Pulmonary artery endothelial cell (primary cell): Measurements from ENCODE around the gene PGC. TPM values are rescaled to one million over a fixed set of nuclear protein-coding genes. Genes with fewer than 3 reads are reported as not detected.

Experiments used
- DNase-seq: peaks from one replicate; pipeline ENCODE4 v3.0.0-alpha.2; 2011; ENCODE audit warnings: low read depth, low spot score
- total RNA-seq: library from RNA; depleted of rRNA; stranded (reverse); fragments of >200 nt; gene quantifications from 2 replicates; pipeline ENCODE4 v1.2.3, GENCODE V29; 2014

The PGC gene
- not detected in 2 replicates for total RNA-seq

DNA sequence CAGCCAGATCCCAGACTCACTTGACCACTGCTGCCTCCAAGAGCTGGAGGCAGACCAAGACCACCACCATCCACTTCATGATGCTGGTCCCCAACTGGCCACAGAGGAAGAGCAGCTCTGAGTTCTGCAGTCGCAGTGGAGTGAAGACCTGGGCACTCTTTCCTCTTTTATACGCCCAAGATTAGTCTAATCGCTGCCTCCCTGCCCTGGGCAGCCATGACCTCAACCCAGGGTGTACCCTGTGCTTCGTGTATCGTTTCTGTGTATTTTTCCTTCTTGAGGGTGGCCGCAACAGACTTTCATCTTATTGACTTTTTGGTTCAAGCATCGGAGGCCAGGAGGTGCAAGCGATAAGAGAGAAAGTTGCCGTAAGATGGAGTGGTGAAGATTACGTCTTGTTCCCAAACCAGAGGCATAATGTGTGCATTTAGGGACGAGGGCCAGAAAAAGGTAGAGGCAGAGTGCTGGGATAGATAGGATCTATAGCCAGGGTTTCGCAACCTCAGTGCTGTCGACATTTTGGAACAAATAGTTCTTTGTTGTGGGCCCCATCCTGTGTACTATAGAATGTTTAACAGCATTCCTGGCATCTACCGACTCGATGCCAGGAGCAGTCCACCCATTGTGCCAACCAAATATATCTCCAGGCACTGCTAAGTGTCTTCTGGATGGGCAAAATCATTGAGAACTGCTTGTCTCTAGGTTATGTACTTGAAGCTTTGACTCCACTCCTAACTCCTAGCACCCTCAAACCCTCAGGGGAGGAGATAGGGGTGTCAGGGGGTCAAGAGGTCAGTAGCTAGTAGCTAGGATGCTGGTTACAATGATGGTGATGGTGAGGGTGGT, at the start of gene PGC:
Gene PGC (minus strand): TSS at position 142 of the 846 bp plus-strand sequence. CDS start 63 bp downstream, at position 79.
- DNase-seq = no peak

- DNase-seq = no peak
These were observed 49.3 kb upstream of the PGC start for GRCh38 chr6:41796474-41796873.

DNA sequence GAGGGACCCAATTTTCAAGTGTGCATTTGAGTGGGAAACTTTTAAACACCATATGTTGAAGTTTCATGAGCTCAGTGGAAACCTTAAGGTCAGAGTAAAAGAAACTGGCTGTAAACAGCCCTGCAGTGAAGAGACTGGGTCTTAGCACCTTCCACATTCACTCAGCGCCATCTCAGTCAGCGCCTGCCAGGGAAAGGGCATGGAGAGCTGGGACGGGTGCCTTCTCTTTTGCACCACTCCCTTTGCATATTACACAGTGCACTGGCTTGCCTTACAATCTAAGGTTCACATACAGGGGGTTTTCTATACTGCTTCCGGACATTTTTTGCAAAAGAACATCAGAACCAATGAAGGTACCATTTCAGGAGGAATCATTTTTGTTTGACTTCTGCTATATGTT, 44.8 kb upstream of the PGC start:
- DNase-seq = no peak

- no peak for DNase-seq
These were observed 44.1 kb upstream of the PGC start for GRCh38 chr6:41791305-41791704.

- no peak for DNase-seq
These were observed 42.8 kb upstream of the PGC start for GRCh38 chr6:41790045-41790444.

GRCh38 chr6:41789390-41789724, 42.2 kb upstream of the PGC start:
- DNase-seq = no peak

- peak; percentile 85 for DNase-seq
These were observed 40.2 kb upstream of the PGC start, which contains the start of gene TOMM6 for GRCh38 chr6:41787219-41787917. TOMM6 (plus strand) TSS chr6:41787694; CDS start chr6:41787698, 4 bp downstream.

GRCh38 chr6:41786451-41787218, 39.4 kb upstream of the PGC start:
- DNase-seq = no peak

DNA sequence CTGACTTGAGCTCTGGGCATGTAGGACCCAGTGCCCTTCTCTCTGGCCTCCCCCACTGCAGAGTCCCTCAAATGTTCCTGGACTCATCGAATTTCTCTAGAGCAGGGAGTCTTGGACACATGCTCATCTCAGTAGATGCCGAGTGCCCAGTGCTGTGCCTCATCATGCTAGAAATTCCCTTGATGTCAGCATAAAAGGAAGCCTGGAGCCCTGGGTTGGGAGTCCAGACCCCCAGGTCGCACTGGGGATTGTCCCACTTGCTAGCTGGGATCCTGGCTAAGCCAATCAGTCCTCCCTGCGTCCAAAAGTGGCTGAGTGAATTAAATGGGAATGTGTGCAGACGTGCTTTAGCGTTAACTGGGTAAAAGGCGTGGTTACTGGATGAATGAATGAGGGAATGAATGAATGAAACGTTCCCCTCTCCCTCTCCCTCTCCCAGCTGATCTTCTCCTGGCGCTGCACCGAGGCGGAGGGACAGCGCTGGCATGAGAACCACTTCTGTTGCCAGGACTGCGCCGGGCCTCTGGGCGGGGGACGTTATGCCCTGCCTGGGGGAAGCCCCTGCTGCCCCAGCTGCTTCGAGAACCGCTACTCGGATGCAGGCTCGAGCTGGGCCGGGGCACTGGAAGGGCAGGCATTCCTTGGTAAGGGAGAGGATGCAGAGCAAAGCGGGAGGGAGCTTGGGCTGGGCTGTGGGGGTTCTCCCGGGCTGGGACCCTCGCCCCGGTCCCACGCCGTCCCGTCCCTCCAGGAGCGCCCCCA, 38.7 kb upstream of the PGC start:
- no peak for DNase-seq

- no peak for DNase-seq
These were observed 38.1 kb upstream of the PGC start for GRCh38 chr6:41785254-41785653.

DNA sequence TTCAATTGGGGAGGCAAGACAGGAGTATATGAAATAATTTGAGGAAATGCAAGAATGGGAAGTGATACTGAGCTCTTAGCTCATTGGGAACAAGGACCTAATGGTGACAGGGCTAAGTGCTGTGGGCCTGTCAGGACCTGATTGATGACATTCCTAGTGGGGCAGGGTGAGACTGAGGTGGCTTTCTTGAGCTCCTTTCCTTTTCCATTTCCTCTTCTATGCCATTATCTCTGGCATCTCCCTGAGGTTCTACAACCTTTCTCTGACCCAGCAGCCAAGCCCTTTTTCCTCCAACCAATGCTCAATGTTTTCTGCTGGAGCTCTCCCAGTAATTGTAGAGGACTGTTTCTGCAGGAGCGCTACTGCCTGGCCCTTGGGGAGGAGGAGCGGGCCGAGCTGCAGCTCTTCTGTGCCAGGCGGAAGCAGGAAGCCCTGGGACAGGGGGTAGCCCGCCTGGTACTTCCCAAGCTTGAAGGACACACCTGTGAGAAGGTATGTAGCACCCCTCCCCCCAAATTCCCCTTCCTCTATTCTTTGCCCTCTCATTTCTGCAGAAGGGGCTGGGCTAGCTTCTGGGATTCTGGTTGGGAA, 37.5 kb upstream of the PGC start:
- no peak for DNase-seq

DNA sequence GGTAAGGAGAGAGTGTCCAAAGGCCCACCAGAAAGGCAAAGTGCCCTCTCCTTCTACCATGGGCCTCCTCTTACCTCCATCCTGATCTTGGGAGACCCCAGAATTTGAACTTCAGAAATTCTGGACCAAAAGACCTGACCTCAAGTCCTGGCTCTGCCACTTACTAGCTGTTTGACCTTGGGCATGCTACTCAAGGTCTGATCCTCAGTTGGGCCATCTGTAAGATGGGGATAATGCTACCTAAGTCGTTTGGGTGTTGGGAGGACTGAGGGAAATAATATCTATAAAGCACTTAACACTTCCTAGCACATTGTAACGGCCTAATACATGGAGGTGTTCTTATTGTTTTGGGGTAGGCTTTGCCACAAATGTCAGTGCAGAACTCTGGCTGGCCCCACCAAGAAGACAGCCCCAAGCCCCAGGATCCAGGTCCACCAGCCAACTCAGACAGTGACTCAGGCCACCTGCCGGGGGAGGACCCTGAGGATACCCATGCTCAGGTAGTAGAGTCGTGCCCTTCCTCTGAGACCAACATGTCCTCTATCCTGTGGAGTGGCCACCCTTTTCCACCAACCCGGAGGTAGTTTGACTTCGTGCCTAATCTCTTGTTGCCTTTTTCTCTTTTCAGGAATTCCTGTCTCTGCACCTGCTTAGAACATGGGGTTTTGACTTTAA, 36.0 kb upstream of the PGC start:
- DNase-seq = no peak

- DNase-seq = no peak
These were observed 34.2 kb upstream of the PGC start for GRCh38 chr6:41781366-41781730.

GRCh38 chr6:41780551-41781365, 33.6 kb upstream of the PGC start, which contains the start of gene PRICKLE4:
PRICKLE4 (plus strand) TSS chr6:41780782; CDS start chr6:41783474, 2,692 bp downstream.
- no peak for DNase-seq

DNA sequence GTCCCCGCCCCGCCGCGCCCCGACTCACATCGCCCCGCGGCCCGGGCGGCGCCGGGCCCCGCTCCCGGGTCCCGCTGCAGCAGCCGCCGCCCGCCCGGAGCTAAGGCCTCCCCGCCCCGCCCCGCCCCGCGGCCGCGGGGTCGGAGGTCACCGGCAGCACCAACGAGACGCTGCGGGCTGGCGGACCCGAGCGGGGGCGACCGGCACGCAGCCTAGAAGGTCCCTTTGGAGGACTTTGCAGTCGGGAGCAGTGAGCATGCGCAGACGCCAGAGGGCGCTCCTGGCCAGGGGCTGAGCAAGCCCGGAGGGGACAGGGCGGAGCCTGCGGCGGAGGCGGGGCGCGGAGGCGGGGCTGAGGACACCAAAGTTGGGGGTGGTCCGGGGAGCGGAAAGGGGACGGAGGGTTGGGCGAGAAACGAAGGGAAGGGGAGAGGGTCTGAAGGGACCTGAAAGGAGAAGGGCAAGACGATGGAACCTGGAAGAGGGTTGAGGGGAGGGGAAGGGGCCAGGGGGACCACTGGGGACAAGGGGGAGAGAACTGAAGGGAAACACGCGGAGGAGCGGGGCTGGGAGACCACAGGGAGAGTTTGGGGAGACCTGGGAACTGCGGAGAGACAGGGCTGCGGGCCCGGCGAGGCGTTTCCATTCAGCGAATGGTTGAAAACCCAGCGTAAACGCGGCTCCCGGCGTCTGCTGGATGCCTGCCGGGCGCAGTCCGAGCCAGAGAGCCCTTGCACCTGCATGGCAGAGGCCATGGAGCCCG, 32.8 kb upstream of the PGC start, which contains the start of gene FRS3:
Gene FRS3 (minus strand): TSS at position 113 of the 763 bp plus-strand sequence. CDS start 2,913 bp downstream, outside the sequence.
- DNase-seq = peak; percentile 77

DNA sequence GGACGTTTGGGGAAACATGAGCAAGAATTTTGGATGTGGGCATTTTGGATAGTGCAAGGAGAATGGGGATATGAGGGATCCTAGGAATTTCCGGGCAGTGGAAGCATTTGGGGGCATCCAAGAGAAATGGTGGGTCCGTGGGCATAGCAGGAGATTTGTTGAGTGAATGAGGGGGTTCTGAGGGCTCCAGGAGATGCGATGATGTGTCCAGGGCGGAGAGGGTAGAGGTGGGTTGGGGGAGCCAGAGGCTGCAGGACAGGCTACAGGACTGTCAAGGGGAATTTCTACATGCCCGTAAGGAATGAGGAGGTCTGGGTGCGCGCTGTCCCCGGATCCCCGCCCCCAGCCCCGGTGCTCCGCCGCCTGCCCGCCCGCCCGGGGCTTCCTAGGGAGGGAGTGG, 32.1 kb upstream of the PGC start:
- DNase-seq = no peak

GRCh38 chr6:41778895-41779294, 31.7 kb upstream of the PGC start:
- no peak for DNase-seq

- no peak for DNase-seq
These were observed 30.5 kb upstream of the PGC start for GRCh38 chr6:41777551-41778285.
